CD4-positive, alpha-beta T cell (primary cell): ENCODE data around the gene ZAP70. TPM values are rescaled to one million over a fixed set of nuclear protein-coding genes. Genes with fewer than 3 reads are reported as not detected.
A peak's percentile ranks its signal among the peaks of the same experiment; 100 is the strongest.

Source experiments
- ATAC-seq: fragments of 200-7000 bp; cut with Tn5 transposase; one replicate; pipeline ENCODE4 v1.10.0; 2022; ENCODE audit warnings: mild to moderate bottlenecking; ENCODE audit not compliant: poor library complexity
- CTCF ChIA-PET: fragments of 350-600 bp; sonication (Branson Sonifier 250); formaldehyde crosslinking; loops from one replicate; lab custom pipeline; 2021; ENCODE audit warnings: antibody characterized with exemption, inconsistent platforms; lab: Charles Lee
- POLR2A ChIA-PET: fragments of 350-600 bp; sonication (Branson Sonifier 250); formaldehyde crosslinking; loops from one replicate; lab custom pipeline; 2021; ENCODE audit warnings: antibody characterized with exemption, inconsistent platforms; lab: Charles Lee
- DNase-seq, 14 experiments: peaks; one replicate each; pipeline ENCODE4 v3.0.0-alpha.2; 2013 to 2020; ENCODE audit warnings: mixed read lengths in 2 of 14
- H3K27ac ChIP-seq, 2 donors: one replicate each; pipeline versions ENCODE4 v1.5.1 to v1.7.0; 2013; ENCODE audit warnings: low read length in 2 of 2, low read depth in 1 of 2, mild to moderate bottlenecking in 1 of 2
- H3K27me3 ChIP-seq, 2 experiments: 1 replicate in 1 of 2; 2 replicates in 1 of 2; pipeline versions ENCODE4 v1.6.1 to v1.7.0; 2013; ENCODE audit warnings: low read length in 2 of 2, control low read depth in 1 of 2, mild to moderate bottlenecking in 1 of 2, moderate library complexity in 1 of 2; ENCODE audit not compliant: insufficient read depth in 2 of 2, control insufficient read depth in 1 of 2
- H3K36me3 ChIP-seq: one replicate; pipeline ENCODE4 v1.6.1; 2013; ENCODE audit warnings: low read length, control low read depth; ENCODE audit not compliant: insufficient read depth
- H3K4me1 ChIP-seq: one replicate; pipeline ENCODE4 v1.6.1; 2013; ENCODE audit warnings: low read length, control low read depth; ENCODE audit not compliant: insufficient read depth
- H3K4me3 ChIP-seq: one replicate; pipeline ENCODE4 v1.5.1; 2013; ENCODE audit warnings: mild to moderate bottlenecking, low read length, moderate library complexity
- H3K9me3 ChIP-seq, 2 experiments: 1 replicate in 1 of 2; 2 replicates in 1 of 2; pipeline versions ENCODE4 v1.6.1 to v1.7.0; 2013; ENCODE audit warnings: low read length in 2 of 2, mild to moderate bottlenecking in 2 of 2, control low read depth in 1 of 2, moderate library complexity in 1 of 2; ENCODE audit not compliant: control insufficient read depth in 1 of 2, insufficient read depth in 1 of 2
- H3K27ac Mint-ChIP-seq: one replicate; pipeline ENCODE4 v1.8.0; 2020; ENCODE audit warnings: mixed read lengths
- H3K27me3 Mint-ChIP-seq: one replicate; pipeline ENCODE4 v1.8.0; 2021; ENCODE audit warnings: mixed read lengths
- H3K36me3 Mint-ChIP-seq: one replicate; pipeline ENCODE4 v1.8.0; 2021; ENCODE audit warnings: low read depth, mixed read lengths
- H3K4me1 Mint-ChIP-seq: one replicate; pipeline ENCODE4 v1.8.0; 2021; ENCODE audit warnings: low read depth, mixed read lengths
- H3K4me3 Mint-ChIP-seq: one replicate; pipeline ENCODE4 v1.8.0; 2020; ENCODE audit warnings: mild to moderate bottlenecking, mixed read lengths
- H3K9me3 Mint-ChIP-seq: one replicate; pipeline ENCODE4 v1.8.0; 2020; ENCODE audit warnings: mixed read lengths
- intact Hi-C, 2 experiments: fragments of 100-400 bp; cut with DNase I in 1 of 2; cut with micrococcal nuclease in 1 of 2; formaldehyde crosslinking; loops; one replicate each; pipeline versions ENCODE4 v1.15.1 to v1.9.0; 2023 to 2025; cut with DNase I, micrococcal nuclease
- total RNA-seq, 174 experiments: library from RNA in 2 of 174; stranded (reverse) in 2 of 174; gene quantifications; one replicate each; pipeline ENCODE4 v1.2.3 and lab custom pipeline; 2021 to 2026
- TF ChIP-seq, protein P1 (sequence below): fragments of 200-600 bp; IDR thresholded peaks from one replicate; pipeline ENCODE4 v1.8.0; 2022; ENCODE audit warnings: antibody characterized with exemption, mild to moderate bottlenecking

ZAP70 gene
- total RNA-seq, 2 experiments from 2014 or later: 440 to 470 TPM

DNA sequence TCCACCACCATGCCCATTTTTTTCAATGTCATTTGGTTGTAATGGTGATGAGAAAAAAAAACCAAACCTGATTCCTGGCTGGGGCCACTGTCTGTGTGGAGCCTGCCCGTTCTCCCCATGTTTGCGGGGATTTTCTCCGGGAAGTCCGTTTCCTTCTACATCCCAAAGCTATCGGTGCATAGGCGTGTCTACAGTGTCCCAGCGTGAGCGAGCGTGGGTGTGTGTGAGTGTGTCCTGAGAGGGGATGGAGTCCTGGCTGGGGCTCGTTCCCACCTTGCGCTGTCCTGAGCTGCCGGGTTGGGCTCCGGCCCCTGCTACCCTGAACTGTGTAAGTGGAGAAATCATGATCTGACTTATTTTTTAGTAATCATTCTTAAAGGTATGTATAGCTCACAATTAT is 7.3 kb upstream of the ZAP70 start:
- H3K27me3 Mint-ChIP-seq: no peaks in the 10 kb centered on the region
- Histone ChIP-seq H3K27me3 (no peaks in the 10 kb centered on the region), H3K27ac (no peak overlapping the region), H3K4me3 (no peak overlapping the region), H3K36me3 (no peaks in the 10 kb centered on the region), H3K9me3 (no peaks in the 10 kb centered on the region), H3K4me1 (peaks cover 16% of the 10 kb centered on the region)
- peak in 2 of 14 experiments; percentile 11 to 23 for DNase-seq
- TF ChIP-seq, protein P1, sequence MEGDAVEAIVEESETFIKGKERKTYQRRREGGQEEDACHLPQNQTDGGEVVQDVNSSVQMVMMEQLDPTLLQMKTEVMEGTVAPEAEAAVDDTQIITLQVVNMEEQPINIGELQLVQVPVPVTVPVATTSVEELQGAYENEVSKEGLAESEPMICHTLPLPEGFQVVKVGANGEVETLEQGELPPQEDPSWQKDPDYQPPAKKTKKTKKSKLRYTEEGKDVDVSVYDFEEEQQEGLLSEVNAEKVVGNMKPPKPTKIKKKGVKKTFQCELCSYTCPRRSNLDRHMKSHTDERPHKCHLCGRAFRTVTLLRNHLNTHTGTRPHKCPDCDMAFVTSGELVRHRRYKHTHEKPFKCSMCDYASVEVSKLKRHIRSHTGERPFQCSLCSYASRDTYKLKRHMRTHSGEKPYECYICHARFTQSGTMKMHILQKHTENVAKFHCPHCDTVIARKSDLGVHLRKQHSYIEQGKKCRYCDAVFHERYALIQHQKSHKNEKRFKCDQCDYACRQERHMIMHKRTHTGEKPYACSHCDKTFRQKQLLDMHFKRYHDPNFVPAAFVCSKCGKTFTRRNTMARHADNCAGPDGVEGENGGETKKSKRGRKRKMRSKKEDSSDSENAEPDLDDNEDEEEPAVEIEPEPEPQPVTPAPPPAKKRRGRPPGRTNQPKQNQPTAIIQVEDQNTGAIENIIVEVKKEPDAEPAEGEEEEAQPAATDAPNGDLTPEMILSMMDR: no peak
- no peaks in the 10 kb centered on the region for H3K9me3 Mint-ChIP-seq
- no peak for ATAC-seq
- ChIA-PET POLR2A (no interaction called here), CTCF (interaction anchor here (1.0 kb wide), 1 partner anchor 115 kb away, joined by 3 read pairs; no protein-coding TSS in a partner anchor)
- intact Hi-C loops: loop anchor here in 1 of 2 experiments (5.0 kb wide), 1 partner anchor 676 kb away; no protein-coding TSS in a partner anchor
- H3K4me1 Mint-ChIP-seq: peaks cover 14% of the 10 kb centered on the region
- no peak overlapping the region for H3K4me3 Mint-ChIP-seq
- H3K27ac Mint-ChIP-seq: no peak overlapping the region
- no peaks in the 10 kb centered on the region for H3K36me3 Mint-ChIP-seq

DNA sequence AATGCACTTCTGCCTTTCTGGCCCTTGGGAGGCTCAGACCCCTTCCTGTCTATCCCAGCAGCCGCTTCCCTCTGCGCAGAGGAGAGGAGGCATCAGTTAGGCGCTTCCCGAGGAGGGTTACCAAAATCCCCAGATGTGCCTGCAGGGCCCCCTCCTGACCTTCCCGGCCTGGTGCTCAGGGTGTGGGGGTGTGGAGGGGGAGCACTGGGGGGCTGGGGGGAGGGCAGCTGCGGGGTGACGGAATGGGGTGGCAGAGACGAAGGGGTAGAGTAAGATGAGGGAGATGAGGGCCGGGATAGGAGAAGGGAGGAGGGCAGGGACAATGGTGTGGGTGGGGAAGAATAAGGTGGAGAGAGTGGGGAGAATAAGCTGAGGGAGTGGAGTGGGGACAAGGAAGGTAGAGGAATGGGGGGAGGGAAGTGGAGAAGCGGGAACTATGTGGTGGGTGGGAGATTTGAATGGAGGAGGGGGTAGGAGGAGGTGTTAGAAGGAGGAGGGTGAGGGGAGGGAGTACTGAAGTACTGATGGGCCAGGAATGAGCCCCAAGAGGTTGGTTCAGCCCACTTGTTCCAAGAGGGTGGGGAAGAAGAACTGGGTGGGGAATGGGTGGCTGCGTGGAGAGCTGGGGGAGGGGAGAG is 6.5 kb upstream of the ZAP70 start:
- Mint-ChIP-seq H3K36me3 (no peaks in the 10 kb centered on the region), H3K4me3 (no peak overlapping the region), H3K27me3 (no peaks in the 10 kb centered on the region), H3K4me1 (peaks cover 21% of the 10 kb centered on the region), H3K9me3 (no peaks in the 10 kb centered on the region), H3K27ac (no peak overlapping the region)
- H3K27ac ChIP-seq: no peak overlapping the region
- no peaks in the 10 kb centered on the region for H3K9me3 ChIP-seq
- peak in 2 of 14 experiments; percentile 6 to 27 for DNase-seq
- ChIA-PET POLR2A (interaction anchor here (1.6 kb wide), 1 partner anchor 12 kb away, joined by 4 read pairs; no protein-coding TSS in a partner anchor), CTCF (interaction anchor here (1.0 to 1.4 kb wide), 2 partner anchors 10 to 116 kb away, joined by 3 read pairs; no protein-coding TSS in a partner anchor)
- TF ChIP-seq, protein P1: no peak
- peaks cover 23% of the 10 kb centered on the region for H3K4me1 ChIP-seq
- no peaks in the 10 kb centered on the region for H3K27me3 ChIP-seq
- no peak for ATAC-seq
- H3K4me3 ChIP-seq: no peak overlapping the region
- H3K36me3 ChIP-seq: no peaks in the 10 kb centered on the region
- intact Hi-C loops: loop anchor here in 1 of 2 experiments (5.0 kb wide), 1 partner anchor 675 kb away; no protein-coding TSS in a partner anchor

DNA sequence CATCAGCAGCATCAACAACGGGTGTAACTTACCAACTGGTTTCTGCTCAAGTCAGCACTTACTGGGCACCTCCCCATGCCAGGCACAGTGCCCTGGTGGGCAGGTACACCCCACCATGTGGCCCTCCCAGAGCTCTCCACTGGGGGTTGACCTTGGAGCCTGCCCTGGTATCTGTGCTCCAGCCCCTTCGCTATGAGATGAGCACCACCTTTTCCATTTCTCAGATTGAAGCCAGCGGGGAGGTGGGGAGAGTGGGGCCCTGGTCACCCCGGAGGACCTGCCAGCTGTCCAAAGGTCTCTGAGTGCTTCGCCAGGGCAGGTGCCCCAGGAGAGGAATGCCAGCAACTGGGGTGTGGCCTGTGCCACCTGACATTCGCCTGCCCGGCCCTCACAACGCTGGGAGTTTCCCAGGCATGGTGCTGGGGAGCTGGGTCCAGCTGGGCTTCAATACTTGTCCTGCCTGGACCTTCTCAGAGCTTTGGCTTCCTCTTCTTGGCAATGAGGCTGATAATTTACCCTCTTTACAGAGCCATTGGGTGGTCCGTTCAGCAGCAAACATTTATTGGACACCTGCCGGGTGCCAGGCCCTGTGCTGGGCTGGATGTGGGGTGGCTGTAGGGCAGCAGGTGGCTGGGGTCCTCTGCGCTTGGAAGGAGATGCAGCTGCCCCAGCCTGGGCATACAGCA is 5.9 kb upstream of the ZAP70 start:
- H3K27me3 Mint-ChIP-seq: no peaks in the 10 kb centered on the region
- no peaks in the 10 kb centered on the region for H3K36me3 Mint-ChIP-seq
- TF ChIP-seq, protein P1: no peak
- no peaks in the 10 kb centered on the region for H3K9me3 Mint-ChIP-seq
- no peak overlapping the region for H3K27ac ChIP-seq
- CTCF ChIA-PET: interaction anchor here (1.4 kb wide), 1 partner anchor 9 kb away, joined by 3 read pairs; no protein-coding TSS in a partner anchor
- H3K36me3 ChIP-seq: no peaks in the 10 kb centered on the region
- peak in 1 of 14 experiments; percentile 12 for DNase-seq
- POLR2A ChIA-PET: interaction anchor here (1.0 to 1.6 kb wide), 2 partner anchors 11 to 44 kb away, joined by 3 to 4 read pairs; partner anchors contain the start of gene ACTR1B
- H3K4me1 Mint-ChIP-seq: peaks cover 28% of the 10 kb centered on the region
- no peaks in the 10 kb centered on the region for H3K9me3 ChIP-seq
- no peak overlapping the region for H3K4me3 Mint-ChIP-seq
- ATAC-seq: no peak
- intact Hi-C loops: loop anchor here in 1 of 2 experiments (5.0 kb wide), 1 partner anchor 675 kb away; no protein-coding TSS in a partner anchor
- peaks cover 30% of the 10 kb centered on the region for H3K4me1 ChIP-seq
- H3K27ac Mint-ChIP-seq: no peak overlapping the region
- H3K4me3 ChIP-seq: no peak overlapping the region
- no peaks in the 10 kb centered on the region for H3K27me3 ChIP-seq
